Natural killer cell (primary cell): ENCODE data around the gene DCAF11. TPM values are rescaled to one million over a fixed set of nuclear protein-coding genes. Genes with fewer than 3 reads are reported as not detected.

Source experiments
- ATAC-seq, 3 donors: fragments of 150-1000 bp in 2 of 3; fragments of 200-7000 bp in 1 of 3; cut with Tn5 transposase; 1 replicate in 1 of 3; 2 replicates in 2 of 3; pipeline ENCODE4 v1.10.0; 2021; ENCODE audit warnings: mild to moderate bottlenecking in 2 of 3, moderate library complexity in 2 of 3
- DNase-seq, 2 donors: peaks; one replicate each; pipeline versions ENCODE4 v3.0.0 to v3.0.0-alpha.2; 2013 to 2021; ENCODE audit warnings: mixed read lengths in 1 of 2
- H3K27ac ChIP-seq: one replicate; pipeline ENCODE4 v1.5.1; 2013; ENCODE audit warnings: mild to moderate bottlenecking, low read length
- H3K27me3 ChIP-seq: one replicate; pipeline ENCODE4 v1.6.1; 2013; ENCODE audit warnings: low read length; ENCODE audit not compliant: control insufficient read depth, insufficient read depth
- H3K36me3 ChIP-seq: one replicate; pipeline ENCODE4 v1.6.1; 2013; ENCODE audit warnings: low read length; ENCODE audit not compliant: control insufficient read depth, insufficient read depth
- H3K4me1 ChIP-seq: one replicate; pipeline ENCODE4 v1.6.1; 2013; ENCODE audit warnings: low read length; ENCODE audit not compliant: control insufficient read depth, insufficient read depth
- H3K4me3 ChIP-seq: one replicate; pipeline ENCODE4 v1.5.1; 2013; ENCODE audit warnings: low read length
- H3K9me3 ChIP-seq: one replicate; pipeline ENCODE4 v1.6.1; 2013; ENCODE audit warnings: low read length; ENCODE audit not compliant: control insufficient read depth, insufficient read depth
- H3K27ac Mint-ChIP-seq, 2 donors: one replicate each; pipeline ENCODE4 v1.8.0; 2022; ENCODE audit warnings: mild to moderate bottlenecking in 2 of 2, mixed read lengths in 2 of 2, moderate library complexity in 1 of 2
- H3K27me3 Mint-ChIP-seq, 2 donors: one replicate each; pipeline ENCODE4 v1.8.0; 2022; ENCODE audit warnings: low read depth in 2 of 2, mixed read lengths in 2 of 2
- H3K36me3 Mint-ChIP-seq: one replicate; pipeline ENCODE4 v1.8.0; 2022; ENCODE audit warnings: mixed read lengths
- H3K4me1 Mint-ChIP-seq, 2 donors: one replicate each; pipeline ENCODE4 v1.8.0; 2022; ENCODE audit warnings: mixed read lengths in 2 of 2
- H3K4me3 Mint-ChIP-seq: one replicate; pipeline ENCODE4 v1.8.0; 2022; ENCODE audit warnings: mild to moderate bottlenecking, moderate library complexity, mixed read lengths
- H3K9me3 Mint-ChIP-seq, 2 donors: one replicate each; pipeline ENCODE4 v1.8.0; 2022; ENCODE audit warnings: mixed read lengths in 2 of 2
- WGBS: methylation state at CpG from one replicate; pipeline ENCODE4 v1.1.7; 2013; ENCODE audit warnings: missing lambda C conversion rate; ENCODE audit not compliant: insufficient coverage; 5-methylcytosine and 5-hydroxymethylcytosine counted together
- intact Hi-C: fragments of 100-400 bp; cut with micrococcal nuclease; formaldehyde crosslinking; loops from one replicate; pipeline ENCODE4 v1.14.2; 2022
- total RNA-seq, 4 donors: library from RNA; stranded (reverse); fragments of 120-200 nt in 1 of 4; gene quantifications; one replicate each; pipeline versions ENCODE4 v1.2.3 to v1.2.4, GENCODE V29; 2013 to 2022
- TF ChIP-seq, protein P1 (sequence below): fragments of 200-600 bp; IDR thresholded peaks from one replicate; pipeline ENCODE4 v1.8.0; 2022; ENCODE audit warnings: antibody characterized with exemption

The DCAF11 gene
- total RNA-seq, 3 donors from 2014 or later (not counting 1 experiment from before 2014, with no cell fraction given): 77.5 to 99.3 (median 96.3) TPM

- Mint-ChIP-seq H3K36me3 (peaks cover 6% of the 10 kb centered on the region), H3K27me3 (no peaks in the 10 kb centered on the region), H3K4me1 (peaks cover 22 to 27% of the 10 kb centered on the region in 2 donors), H3K4me3 (no peak overlapping the region), H3K9me3 (no peaks in the 10 kb centered on the region), H3K27ac (no peak overlapping the region)
- H3K27me3 ChIP-seq: no peaks in the 10 kb centered on the region
- TF ChIP-seq, protein P1, sequence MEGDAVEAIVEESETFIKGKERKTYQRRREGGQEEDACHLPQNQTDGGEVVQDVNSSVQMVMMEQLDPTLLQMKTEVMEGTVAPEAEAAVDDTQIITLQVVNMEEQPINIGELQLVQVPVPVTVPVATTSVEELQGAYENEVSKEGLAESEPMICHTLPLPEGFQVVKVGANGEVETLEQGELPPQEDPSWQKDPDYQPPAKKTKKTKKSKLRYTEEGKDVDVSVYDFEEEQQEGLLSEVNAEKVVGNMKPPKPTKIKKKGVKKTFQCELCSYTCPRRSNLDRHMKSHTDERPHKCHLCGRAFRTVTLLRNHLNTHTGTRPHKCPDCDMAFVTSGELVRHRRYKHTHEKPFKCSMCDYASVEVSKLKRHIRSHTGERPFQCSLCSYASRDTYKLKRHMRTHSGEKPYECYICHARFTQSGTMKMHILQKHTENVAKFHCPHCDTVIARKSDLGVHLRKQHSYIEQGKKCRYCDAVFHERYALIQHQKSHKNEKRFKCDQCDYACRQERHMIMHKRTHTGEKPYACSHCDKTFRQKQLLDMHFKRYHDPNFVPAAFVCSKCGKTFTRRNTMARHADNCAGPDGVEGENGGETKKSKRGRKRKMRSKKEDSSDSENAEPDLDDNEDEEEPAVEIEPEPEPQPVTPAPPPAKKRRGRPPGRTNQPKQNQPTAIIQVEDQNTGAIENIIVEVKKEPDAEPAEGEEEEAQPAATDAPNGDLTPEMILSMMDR: no peak
- DNase-seq (no peak), ATAC-seq (no peak)
- H3K9me3 ChIP-seq: no peaks in the 10 kb centered on the region
- H3K27ac ChIP-seq: no peak overlapping the region
- H3K4me1 ChIP-seq: peaks cover 24% of the 10 kb centered on the region
- no peak overlapping the region for H3K4me3 ChIP-seq
- intact Hi-C loops: no loop called here
- WGBS: 92% methylated on average over 6 of the region's 6 CpGs
- H3K36me3 ChIP-seq: peaks cover 46% of the 10 kb centered on the region
Observed at GRCh38 chr14:24117179-24117578, 2.6 kb downstream of the DCAF11 start.

DNA sequence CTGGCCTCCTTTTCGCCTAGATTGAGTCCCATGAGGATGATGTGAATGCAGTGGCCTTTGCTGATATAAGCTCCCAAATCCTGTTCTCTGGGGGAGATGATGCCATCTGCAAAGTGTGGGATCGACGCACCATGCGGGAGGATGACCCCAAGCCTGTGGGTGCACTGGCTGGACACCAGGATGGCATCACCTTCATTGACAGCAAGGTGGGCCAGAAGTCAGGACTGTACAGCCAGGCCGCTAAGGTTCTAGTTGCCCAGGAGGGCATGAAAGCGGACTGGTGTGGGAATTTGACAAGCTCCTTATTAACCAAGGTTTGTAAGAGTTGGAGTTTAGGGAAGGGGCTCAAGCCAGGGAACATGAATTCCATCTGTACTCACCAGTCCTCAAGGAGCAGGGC, 5.1 kb downstream of the DCAF11 start:
- H3K27ac Mint-ChIP-seq: no peak overlapping the region
- intact Hi-C loops: no loop called here
- ATAC-seq: no peak
- peaks cover 56% of the 10 kb centered on the region for H3K36me3 ChIP-seq
- TF ChIP-seq, protein P1: no peak
- no peaks in the 10 kb centered on the region for H3K9me3 Mint-ChIP-seq
- H3K27me3 Mint-ChIP-seq: no peaks in the 10 kb centered on the region
- no peaks in the 10 kb centered on the region for H3K27me3 ChIP-seq
- H3K36me3 Mint-ChIP-seq: peaks cover 6% of the 10 kb centered on the region
- 99% methylated on average over 6 of the region's 6 CpGs for WGBS
- H3K27ac ChIP-seq: no peak overlapping the region
- H3K4me1 Mint-ChIP-seq: peaks cover 22 to 25% of the 10 kb centered on the region in 2 donors
- no peak overlapping the region for H3K4me3 Mint-ChIP-seq
- no peak for DNase-seq
- H3K4me3 ChIP-seq: no peak overlapping the region
- no peaks in the 10 kb centered on the region for H3K9me3 ChIP-seq
- H3K4me1 ChIP-seq: peaks cover 16% of the 10 kb centered on the region

DNA sequence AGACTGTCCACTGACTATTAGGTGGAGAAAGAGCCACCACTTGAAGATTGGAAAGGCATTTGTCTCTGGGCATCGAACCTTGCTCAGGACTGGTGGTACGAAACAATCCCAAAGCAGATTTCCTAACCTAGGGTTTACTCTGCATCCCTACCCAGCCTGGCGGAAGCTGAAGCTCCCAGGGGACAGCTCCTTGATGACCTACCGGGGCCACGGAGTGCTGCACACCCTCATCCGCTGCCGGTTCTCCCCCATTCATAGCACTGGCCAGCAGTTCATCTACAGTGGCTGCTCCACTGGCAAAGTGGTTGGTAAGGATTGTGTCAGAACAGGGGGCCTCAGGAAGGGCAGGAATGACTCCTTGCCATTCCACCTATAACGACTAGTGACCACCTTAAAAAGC, 6.6 kb downstream of the DCAF11 start:
- H3K27me3 ChIP-seq: no peaks in the 10 kb centered on the region
- no peak overlapping the region for H3K27ac ChIP-seq
- Mint-ChIP-seq H3K27ac (no peak overlapping the region), H3K9me3 (no peaks in the 10 kb centered on the region), H3K36me3 (peaks cover 6% of the 10 kb centered on the region), H3K4me3 (no peak overlapping the region), H3K27me3 (no peaks in the 10 kb centered on the region), H3K4me1 (peaks cover 7 to 10% of the 10 kb centered on the region in 2 donors)
- WGBS: 99% methylated on average over 5 of the region's 8 CpGs
- DNase-seq (no peak), ATAC-seq (no peak)
- no peak overlapping the region for H3K4me3 ChIP-seq
- H3K9me3 ChIP-seq: no peaks in the 10 kb centered on the region
- intact Hi-C loops: no loop called here
- peaks cover 7% of the 10 kb centered on the region for H3K4me1 ChIP-seq
- peaks cover 56% of the 10 kb centered on the region for H3K36me3 ChIP-seq
- TF ChIP-seq, protein P1: no peak

GRCh38 chr14:24122416-24122815, 7.8 kb downstream of the DCAF11 start:
- no peaks in the 10 kb centered on the region for H3K27me3 ChIP-seq
- Mint-ChIP-seq H3K27ac (no peak overlapping the region), H3K27me3 (no peaks in the 10 kb centered on the region), H3K9me3 (no peaks in the 10 kb centered on the region), H3K4me1 (no peaks in the 10 kb centered on the region), H3K4me3 (no peak overlapping the region), H3K36me3 (peaks cover 6% of the 10 kb centered on the region)
- no peaks in the 10 kb centered on the region for H3K9me3 ChIP-seq
- intact Hi-C loops: no loop called here
- no peak for DNase-seq
- peaks cover 51% of the 10 kb centered on the region for H3K36me3 ChIP-seq
- no peak overlapping the region for H3K4me3 ChIP-seq
- no peak overlapping the region for H3K27ac ChIP-seq
- no peak for ATAC-seq
- H3K4me1 ChIP-seq: no peaks in the 10 kb centered on the region
- 77% methylated on average over 4 of the region's 4 CpGs for WGBS
- TF ChIP-seq, protein P1: no peak
